Ovary (tissue), 9 donors: ENCODE results near the gene ADAMTS12. TPM values are rescaled to one million over a fixed set of nuclear protein-coding genes. Genes with fewer than 3 reads are reported as not detected.

Experiments used
- DNase-seq, 5 donors: peaks; one replicate each; pipeline ENCODE4 v3.0.0-alpha.2; 2019 to 2020
- H3K27ac ChIP-seq, 2 donors: fragments of 200-600 bp; one replicate each; pipeline versions ENCODE4 v1.5.1 to v1.8.0; 2019 to 2022
- H3K27me3 ChIP-seq: fragments of 200-600 bp; one replicate; pipeline ENCODE4 v1.8.0; 2022
- H3K36me3 ChIP-seq: fragments of 200-600 bp; sonication (generic); one replicate; pipeline ENCODE4 v1.5.1; 2019
- H3K4me1 ChIP-seq: one replicate; pipeline ENCODE4 v1.8.1; 2013; ENCODE audit warnings: mild to moderate bottlenecking, moderate library complexity; ENCODE audit not compliant: insufficient read depth
- H3K4me3 ChIP-seq: fragments of 200-600 bp; sonication (generic); one replicate; pipeline ENCODE4 v1.5.1; 2017
- H3K9me3 ChIP-seq, 2 donors: fragments of 200-600 bp in 1 of 2; sonication (generic) in 1 of 2; one replicate each; pipeline versions ENCODE4 v1.5.1 to v1.8.1; 2013 to 2019; ENCODE audit warnings: mild to moderate bottlenecking in 1 of 2, moderate library complexity in 1 of 2
- CTCF ChIP-seq, 3 donors: fragments of 450-650 bp in 2 of 3; fragments of 200-600 bp in 1 of 3; IDR thresholded peaks; one replicate each; pipeline versions ENCODE4 v1.5.1 to v1.8.0; 2016 to 2022; ENCODE audit warnings: antibody characterized with exemption in 3 of 3, mild to moderate bottlenecking in 1 of 3
- EP300 ChIP-seq: sonication (generic); formaldehyde crosslinking; IDR thresholded peaks from one replicate; pipeline ENCODE4 v1.6.1; 2017; ENCODE audit warnings: antibody characterized with exemption
- POLR2A ChIP-seq: fragments of 450-650 bp; IDR thresholded peaks from one replicate; pipeline ENCODE4 v1.6.1; 2017; ENCODE audit warnings: antibody characterized with exemption, mild to moderate bottlenecking, moderate library complexity
- WGBS, 3 donors: extraction: QIAGEN DNeasy Blood & Tissue Kit in 1 of 3; methylation state at CpG; one replicate each; pipeline versions ENCODE4 v1.1.5 to v1.1.7; 2013 to 2017; 5-methylcytosine and 5-hydroxymethylcytosine counted together
- intact Hi-C, 4 donors: fragments of 100-400 bp; cut with DNase I; formaldehyde crosslinking; loops; one replicate each; pipeline versions ENCODE4 v1.11.0 to v1.15.1; 2022 to 2023
- polyA plus RNA-seq, 2 donors: library from polyadenylated mRNA; stranded (reverse); fragments of 200-250 nt in 1 of 2; fragments of 350-450 nt in 1 of 2; fragmentation: Illumina TruSeq in 1 of 2; extraction: RNeasy Lipid Tissue Mini Kit (QIAGEN cat#74804) in 1 of 2; gene quantifications; one replicate each; pipeline ENCODE4 v1.2.3, GENCODE V29; 2013 to 2014
- total RNA-seq, 7 donors: library from RNA; depleted of rRNA in 2 of 7; stranded (reverse); fragments of >200 nt in 2 of 7; fragmentation: NEBNext Ultra II Directional in 3 of 7; extraction: Animal tissue kit (Norgen Biotek cat#: 25700) in 3 of 7; gene quantifications; one replicate each; pipeline versions ENCODE4 v1.1.0 to v1.2.4, GENCODE V29; 2016 to 2023
- donor health status: DM: no; HTN: no; CAD: no; lungs with moderate emphysema.
- donor health status: DM: no; HTN: no; CAD: no.
- donor health status: Bipolar disorder and iron deficiency.
- donor health status: DM: yes; HTN: yes; CAD: no.
- donor health status: DM: no; HTN: no; CAD: no.
- donor health status: DM: yes; HTN: yes; CAD: no.

ADAMTS12 gene
- total and polyA plus RNA-seq, 9 donors: 2.9 to 9.8 (median 5.5) TPM

GRCh38 chr5:33711094-33711679 is 180.6 kb downstream of the ADAMTS12 start:
- intact Hi-C loops: no loop called here
- no peaks in the 10 kb centered on the region for H3K27me3 ChIP-seq
- H3K36me3 ChIP-seq: no peaks in the 10 kb centered on the region
- H3K4me1 ChIP-seq: no peaks in the 10 kb centered on the region
- no peak for DNase-seq
- H3K4me3 ChIP-seq: no peak overlapping the region
- TF ChIP-seq CTCF (IDR thresholded peaks at IDR 0.05) (no peak), EP300 (no peak), POLR2A (no peak)
- WGBS, 3 donors: 62 to 71% (median 63%) methylated on average over 3 of the region's 3 CpGs
- H3K27ac ChIP-seq: no peak overlapping the region
- no peaks in the 10 kb centered on the region for H3K9me3 ChIP-seq

- Histone ChIP-seq H3K27ac (no peak overlapping the region), H3K27me3 (no peaks in the 10 kb centered on the region), H3K36me3 (no peaks in the 10 kb centered on the region), H3K9me3 (no peaks in the 10 kb centered on the region), H3K4me1 (no peaks in the 10 kb centered on the region), H3K4me3 (no peak overlapping the region)
- WGBS, 3 donors: 93 to 98% (median 96%) methylated on average over 3 of the region's 3 CpGs
- DNase-seq: no peak
- TF ChIP-seq EP300: no peak
- TF ChIP-seq CTCF (IDR thresholded peaks at IDR 0.05): no peak
- no peak for TF ChIP-seq POLR2A
- intact Hi-C loops: no loop called here
Measured at GRCh38 chr5:33702867-33703266, 188.9 kb downstream of the ADAMTS12 start.

DNA sequence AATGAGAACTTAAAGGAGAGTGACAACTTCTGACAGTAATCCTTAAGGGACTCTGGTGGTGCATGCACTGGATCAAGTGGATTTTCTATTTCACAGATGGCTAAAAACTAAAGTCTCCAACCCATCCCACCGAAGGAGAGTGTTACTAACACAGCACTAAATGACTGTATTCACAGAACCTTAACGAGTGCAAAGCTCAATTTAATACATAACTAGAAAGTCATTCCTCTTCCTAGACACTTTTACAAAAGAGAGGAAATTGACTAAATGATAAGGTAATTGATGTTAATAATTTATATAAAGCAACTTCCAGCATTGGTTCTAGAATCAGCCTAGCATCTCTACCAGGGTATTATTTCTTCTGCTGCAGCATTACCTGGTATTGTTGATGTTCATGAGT is 189.8 kb downstream of the ADAMTS12 start:
- TF ChIP-seq CTCF (IDR thresholded peaks at IDR 0.05): no peak
- TF ChIP-seq EP300: no peak
- TF ChIP-seq POLR2A: no peak
- Histone ChIP-seq H3K36me3 (no peaks in the 10 kb centered on the region), H3K27me3 (no peaks in the 10 kb centered on the region), H3K9me3 (no peaks in the 10 kb centered on the region), H3K27ac (no peak overlapping the region), H3K4me3 (no peak overlapping the region), H3K4me1 (no peaks in the 10 kb centered on the region)
- no peak for DNase-seq
- intact Hi-C loops: no loop called here
- 88 to 89% (median 89%) methylated on average over 2 of the region's 2 CpGs for WGBS, 3 donors

DNA sequence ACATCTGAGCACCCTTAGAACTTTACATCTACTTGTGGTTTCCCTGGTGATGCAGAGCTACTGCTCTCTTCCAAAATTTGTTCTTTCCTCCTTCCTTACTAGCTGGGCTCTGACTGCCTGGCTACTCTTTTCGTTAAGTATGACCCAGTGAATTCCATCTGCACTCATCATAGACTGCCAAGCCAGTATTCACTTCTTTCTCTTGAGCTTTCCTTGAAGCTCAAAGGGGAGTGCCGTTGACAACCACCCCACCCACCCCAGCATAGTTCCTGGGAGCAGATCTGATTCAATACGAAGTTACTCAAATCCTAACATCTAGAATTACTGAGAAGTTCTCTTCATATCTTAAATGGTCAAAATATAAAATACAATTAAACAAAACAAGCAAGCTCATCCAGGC is 190.5 kb downstream of the ADAMTS12 start:
- no peaks in the 10 kb centered on the region for H3K9me3 ChIP-seq
- H3K4me1 ChIP-seq: no peaks in the 10 kb centered on the region
- H3K4me3 ChIP-seq: no peak overlapping the region
- 82 to 86% (median 84%) methylated on average over 3 of the region's 3 CpGs for WGBS, 3 donors
- DNase-seq: no peak
- intact Hi-C loops: no loop called here
- no peaks in the 10 kb centered on the region for H3K27me3 ChIP-seq
- H3K36me3 ChIP-seq: no peaks in the 10 kb centered on the region
- TF ChIP-seq EP300: no peak
- no peak for TF ChIP-seq POLR2A
- TF ChIP-seq CTCF (IDR thresholded peaks at IDR 0.05): no peak
- H3K27ac ChIP-seq: no peak overlapping the region
